RKO (cell line): ENCODE measurements around the gene PICALM.

Source experiments
- DNase-seq: peaks from one replicate; pipeline ENCODE4 v3.0.0-alpha.2; 2016; ENCODE audit warnings: low spot score

The PICALM gene

DNA sequence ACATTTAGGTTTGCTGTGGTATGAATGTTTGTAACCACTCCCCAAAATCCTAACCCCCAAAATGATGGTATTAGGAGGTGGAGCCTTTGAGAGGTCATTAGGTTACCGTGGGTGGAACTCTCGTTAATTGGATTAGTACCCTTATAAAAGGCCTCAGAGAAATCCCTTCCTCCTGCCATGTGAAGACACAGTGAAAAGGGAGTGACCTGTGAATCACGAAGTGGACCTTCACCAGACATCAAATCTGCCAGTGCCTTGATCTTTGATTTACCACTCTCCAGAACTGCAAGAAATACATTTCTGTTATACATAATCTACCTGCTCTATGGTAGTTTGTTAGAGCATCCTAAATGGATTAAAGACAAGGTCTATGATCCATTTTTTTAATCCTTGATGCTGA, 12.6 kb upstream of the PICALM start:
- no peak for DNase-seq

- no peak for DNase-seq
Measured at GRCh38 chr11:86079421-86079820, 10.5 kb upstream of the PICALM start.

DNA sequence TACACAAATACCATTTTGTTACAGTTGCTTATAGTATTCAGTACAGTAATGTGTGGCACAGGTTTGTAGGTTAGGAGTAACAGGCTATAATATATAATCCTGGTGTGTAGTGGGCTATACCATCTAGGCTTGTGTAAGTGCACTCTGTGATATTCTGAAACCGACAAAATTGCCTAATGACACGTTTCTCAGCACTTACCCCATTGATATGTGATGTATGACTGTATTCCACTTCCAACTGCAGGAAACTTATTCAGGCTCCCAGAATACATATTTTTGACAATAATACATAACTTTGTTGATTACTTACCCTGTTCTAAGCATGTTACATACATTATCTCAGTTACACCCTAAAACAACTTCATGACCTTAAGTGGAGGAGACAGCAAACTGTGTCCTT, 5.1 kb upstream of the PICALM start:
- DNase-seq: no peak

DNA sequence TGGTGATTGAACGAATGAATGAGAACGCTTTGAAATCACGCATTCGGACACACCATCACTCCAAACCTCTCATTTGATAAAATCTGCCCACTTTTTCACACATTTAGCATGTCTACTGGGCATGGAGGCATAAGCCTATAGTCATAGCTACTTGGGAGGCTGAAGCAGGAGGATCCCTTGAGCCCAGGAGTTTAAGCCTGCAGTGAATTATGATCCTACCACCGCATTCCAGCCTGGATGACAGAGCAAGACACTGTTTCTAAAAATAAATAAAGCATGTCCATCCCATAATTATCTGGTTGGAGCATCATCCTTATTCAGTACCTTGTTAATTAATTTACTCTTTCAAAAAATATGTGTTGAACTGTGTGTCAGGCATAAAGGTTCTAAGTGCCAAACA, 3.3 kb upstream of the PICALM start:
- DNase-seq: no peak

DNA sequence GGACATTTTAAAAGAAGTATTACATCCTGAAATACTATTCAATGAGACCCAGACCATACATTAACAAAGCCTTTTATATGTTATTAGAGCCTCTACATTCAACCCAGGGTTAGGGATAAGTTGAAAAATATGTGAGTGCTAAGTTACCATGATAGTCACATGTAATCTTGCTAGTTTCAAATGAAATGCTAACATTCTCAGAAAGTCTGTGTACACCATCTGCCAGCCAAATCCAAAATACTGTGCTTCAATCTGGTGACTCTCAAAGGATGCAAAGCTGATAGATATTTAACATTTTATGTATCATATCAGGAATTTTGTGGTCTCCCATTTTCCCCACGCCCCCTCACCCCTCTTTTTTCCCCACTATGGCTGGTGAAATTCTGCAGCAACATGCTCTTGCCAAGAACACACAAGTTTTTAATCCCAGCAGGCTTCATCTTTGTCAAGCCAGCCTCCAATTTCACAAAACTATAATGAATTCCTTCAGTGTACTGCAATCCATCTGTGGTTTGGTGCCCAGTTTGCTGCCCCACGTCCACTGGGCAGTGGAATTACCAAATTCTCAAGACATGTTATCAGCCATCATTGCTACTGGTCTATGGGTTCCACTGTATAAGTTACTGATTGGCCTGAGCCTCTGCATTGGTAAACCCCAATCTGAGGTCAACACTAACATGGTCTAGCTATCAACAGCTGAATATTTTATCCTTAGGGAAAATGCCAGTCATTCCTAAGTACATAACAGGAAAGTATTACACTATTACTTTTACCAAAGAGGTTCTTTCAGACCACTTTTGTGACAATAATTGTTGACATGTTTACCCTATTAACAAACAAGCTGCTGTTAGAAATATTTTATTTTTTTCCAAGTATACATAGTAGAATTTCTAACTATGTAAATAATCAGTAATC, 1.5 kb upstream of the PICALM start:
- DNase-seq: no peak

DNA sequence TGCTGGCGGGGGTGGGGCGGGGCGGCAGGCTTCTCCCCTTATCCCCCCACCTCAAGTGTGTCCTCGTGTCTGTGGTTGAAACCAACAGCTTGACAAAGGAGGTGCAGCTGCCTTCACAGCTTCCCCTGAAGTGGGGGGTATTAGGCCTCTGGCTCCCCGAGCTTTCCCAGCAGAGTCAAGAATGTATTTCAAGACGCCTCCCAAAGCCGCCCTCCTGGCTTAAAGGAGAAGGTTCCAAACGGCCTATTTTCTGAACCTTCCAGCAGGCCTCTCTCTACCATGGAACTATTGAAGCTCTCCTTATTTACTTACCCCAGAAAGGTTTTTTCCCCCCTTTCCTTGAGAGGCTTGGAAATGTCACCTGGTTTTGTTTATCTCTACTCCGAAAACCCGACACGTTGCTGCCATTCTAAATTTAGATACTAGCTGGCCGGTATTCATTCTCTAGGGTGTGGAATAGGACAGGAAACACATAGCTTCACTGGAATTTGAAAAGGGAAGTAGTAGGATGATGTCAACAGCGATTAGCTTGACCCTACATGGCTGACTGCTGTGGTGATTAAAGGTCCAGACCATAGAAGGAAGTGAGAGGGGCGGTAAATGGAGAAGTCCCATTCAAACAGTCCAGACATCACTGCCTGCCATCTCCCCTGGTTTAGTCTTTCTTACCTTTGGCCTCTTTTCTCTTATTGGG, 671 bp upstream of the PICALM start:
- DNase-seq: peak; percentile 94

DNA sequence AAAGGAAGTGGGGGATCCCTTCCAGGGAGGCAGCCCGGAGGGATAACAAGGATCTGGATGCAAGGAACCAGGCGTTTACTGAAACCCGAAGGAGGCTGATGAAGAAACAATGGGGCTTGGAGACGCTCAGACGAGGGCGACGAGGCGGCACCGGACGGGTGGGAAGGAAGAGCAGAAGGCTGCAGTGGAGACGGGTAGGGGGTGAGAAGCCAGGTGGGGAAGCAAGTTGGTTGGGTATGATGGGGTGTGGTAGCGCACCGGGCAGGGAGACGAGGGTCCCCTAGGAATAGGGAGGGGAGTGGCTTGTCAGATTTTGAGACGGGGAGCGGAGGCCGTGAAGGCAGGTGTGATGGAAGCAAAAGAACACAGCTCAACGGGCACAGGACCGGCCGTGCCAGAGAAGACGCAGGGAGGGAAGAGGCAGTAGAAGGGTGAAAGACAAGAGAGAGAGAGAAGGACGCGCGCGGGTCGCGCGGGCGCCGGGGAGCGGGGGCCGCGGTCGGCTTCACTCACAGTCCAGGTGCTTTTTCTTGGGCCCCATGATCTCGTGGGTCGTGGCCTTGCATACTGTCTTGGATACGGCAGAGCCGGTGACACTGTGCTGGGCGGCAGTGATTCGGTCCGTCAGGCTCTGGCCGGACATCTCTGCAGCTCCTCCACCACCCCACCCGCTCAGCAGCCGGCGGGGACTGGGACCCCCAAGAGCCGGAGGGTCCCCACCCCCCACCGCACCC, 579 bp downstream of the PICALM start:
- DNase-seq: peak; percentile 49

- DNase-seq: no peak
Measured at GRCh38 chr11:86067851-86068137, 1.1 kb downstream of the PICALM start.

GRCh38 chr11:86067009-86067850, 1.7 kb downstream of the PICALM start:
- DNase-seq: peak; percentile 54

- no peak for DNase-seq
Measured at GRCh38 chr11:86066657-86067008, 2.3 kb downstream of the PICALM start.

DNA sequence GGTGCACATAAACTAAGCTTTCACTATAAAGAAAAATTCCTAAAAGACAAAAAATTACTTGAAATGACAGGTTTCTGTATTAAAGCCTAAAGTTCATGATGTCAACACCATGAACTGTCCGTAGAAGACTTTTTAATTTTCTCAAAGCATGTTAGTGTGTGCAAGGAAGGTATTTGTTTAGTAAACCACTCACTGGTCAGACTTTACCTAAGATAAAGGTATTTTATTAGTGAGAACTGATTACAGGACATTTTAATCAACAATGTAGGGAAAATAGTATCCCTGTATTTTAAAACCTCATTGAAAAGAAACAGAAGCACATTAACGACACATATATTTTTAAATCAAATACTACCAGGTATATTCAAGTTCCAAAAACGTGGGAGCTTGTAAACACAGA, 2.9 kb downstream of the PICALM start:
- no peak for DNase-seq

DNA sequence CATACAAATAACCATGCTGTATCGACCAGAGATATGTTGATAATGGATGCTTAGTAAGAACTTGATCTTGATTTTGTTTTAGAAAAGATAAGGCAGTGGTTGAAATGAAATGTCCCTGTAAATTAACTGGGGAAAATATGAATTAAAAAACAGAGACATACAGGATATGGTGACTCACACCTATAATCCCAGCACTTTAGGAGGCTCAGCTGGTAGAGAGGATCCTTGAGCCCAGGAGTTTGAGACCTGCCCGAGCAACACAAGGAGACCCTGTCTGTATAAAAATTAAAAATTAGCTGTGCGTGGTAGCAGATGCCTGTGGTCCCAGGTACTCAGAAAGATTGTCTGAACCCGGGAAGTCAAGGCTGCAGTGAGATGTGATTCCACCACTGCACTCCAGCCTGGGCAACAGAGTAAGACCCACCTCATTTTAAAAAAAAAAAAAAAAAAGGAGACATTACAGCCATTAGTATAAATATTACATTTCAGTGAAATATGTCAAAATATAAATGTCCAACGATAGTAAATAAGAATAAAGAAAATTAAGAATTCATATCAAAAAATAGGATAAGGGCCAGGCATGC, 4.6 kb downstream of the PICALM start:
- peak; percentile 36 for DNase-seq

DNA sequence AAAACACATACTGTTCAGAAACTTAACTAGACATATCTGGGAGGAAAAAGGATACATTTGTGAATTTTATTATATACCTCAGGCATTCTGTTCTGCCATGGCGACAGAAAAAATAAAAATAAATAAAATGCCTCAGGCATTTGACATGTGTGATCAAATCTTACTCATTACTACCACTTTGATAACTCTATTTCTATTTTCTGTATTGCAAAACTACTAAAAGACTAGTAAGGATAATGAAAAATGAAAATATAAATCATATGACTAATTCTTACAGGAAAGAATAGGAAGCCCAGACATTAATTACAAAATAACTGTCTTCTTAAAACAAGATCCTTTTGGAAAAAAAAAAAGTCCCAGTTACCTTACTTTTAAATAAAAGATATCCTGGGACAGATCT, 5.3 kb downstream of the PICALM start:
- no peak for DNase-seq

DNA sequence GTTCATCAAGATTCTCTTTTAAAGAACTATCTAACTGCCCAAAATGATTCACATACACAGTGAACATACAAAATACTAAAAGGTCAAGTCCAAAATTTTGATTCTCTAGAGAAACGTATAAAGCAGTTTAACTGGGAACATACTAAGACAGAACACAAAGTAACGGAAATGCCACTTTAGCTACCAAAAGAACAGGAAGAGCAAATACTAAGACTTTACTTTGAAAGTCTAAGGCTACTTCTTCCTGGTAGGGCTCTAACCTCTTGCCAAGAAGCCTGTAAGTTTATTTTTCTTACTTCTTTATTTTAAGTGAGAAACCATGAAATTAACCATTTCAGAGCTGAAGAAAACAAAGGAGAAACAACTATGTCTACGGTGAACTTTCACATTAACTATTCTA, 6.2 kb downstream of the PICALM start:
- no peak for DNase-seq

DNA sequence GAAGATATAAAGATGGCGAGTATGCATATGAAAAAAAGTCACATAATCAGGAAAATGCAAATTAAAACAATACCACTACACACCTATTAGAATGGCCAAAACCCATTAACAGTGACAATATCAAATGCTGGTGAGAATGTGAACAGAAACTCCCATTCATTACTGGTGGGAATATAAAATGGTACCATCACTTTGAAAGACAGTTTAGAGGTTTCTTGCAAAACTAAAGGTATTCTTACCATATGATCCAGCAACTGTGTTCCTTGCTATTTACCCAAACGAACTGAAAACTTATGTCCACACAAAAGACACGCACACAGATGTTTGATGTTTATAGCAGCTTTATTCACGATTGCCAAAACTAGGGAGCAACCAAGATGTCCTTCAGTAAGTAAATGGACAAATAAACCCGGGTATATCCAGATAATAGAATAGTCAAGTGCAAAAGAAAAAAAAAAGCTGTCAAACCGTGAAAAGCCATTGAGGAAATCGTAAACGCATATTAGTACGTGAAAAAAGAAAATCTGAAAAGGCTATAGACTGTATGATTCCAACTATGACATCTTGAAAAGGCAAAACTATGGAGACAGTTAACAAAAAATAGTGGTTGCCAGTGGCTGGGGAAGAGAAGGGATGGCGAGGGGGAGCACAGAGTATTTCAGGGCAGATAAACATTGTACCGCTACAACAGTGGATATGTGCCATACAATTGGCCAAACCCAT, 7.2 kb downstream of the PICALM start:
- DNase-seq: no peak

DNA sequence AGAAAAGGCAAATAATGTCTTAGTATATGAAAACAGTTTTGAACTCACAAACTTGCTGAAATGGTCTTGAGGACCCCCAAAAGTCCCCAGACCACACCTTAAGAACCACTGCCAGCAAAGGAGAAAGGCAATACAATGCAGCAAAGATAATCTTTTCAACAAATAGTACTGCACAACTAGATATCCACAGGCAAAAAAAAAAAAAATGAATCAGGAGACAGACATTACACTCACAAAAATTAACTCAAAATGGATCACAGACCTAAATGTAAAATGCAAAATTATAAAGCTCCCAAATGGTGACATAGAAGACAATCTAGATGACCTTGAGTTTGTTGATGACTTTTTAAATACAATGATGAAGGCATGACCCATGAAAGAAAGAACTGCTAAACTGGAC, 8.3 kb downstream of the PICALM start:
- no peak for DNase-seq

GRCh38 chr11:86058360-86058759, 10.5 kb downstream of the PICALM start:
- DNase-seq: no peak

- DNase-seq: no peak
Measured at GRCh38 chr11:86056351-86056854, 12.5 kb downstream of the PICALM start.

GRCh38 chr11:86052693-86053641, 15.9 kb downstream of the PICALM start:
- no peak for DNase-seq

DNA sequence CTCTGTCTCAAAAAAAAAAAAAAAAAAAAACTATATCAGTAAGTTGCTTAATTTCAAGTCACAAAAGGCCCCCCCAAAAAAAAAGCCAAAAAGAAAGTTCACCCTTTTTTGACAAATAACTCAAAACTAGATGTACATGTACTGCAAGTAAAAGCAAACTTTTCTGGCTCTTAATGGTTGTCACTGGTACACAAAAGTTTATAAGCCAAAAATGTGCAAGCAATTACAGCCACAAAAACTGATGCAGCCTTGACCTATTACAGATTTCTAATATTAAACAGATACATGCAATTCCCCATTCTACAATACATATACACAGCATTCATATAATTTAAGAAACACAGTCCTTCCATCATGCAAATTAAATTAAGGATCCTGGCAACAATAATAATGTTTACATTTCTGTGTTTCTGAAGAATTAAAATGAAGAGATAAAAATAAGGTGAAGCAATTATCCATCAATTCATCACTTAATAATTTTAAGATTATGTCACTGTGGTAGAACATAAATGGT, 18.6 kb downstream of the PICALM start:
- no peak for DNase-seq
